ENCODE results near the gene DAZAP1. TPM values are rescaled to one million over a fixed set of nuclear protein-coding genes. Genes with fewer than 3 reads are reported as not detected.

Gene DAZAP1
- total RNA-seq, 4 donors from 2014 or later = 41.5 to 75.4 (median 49.2) TPM

DNA sequence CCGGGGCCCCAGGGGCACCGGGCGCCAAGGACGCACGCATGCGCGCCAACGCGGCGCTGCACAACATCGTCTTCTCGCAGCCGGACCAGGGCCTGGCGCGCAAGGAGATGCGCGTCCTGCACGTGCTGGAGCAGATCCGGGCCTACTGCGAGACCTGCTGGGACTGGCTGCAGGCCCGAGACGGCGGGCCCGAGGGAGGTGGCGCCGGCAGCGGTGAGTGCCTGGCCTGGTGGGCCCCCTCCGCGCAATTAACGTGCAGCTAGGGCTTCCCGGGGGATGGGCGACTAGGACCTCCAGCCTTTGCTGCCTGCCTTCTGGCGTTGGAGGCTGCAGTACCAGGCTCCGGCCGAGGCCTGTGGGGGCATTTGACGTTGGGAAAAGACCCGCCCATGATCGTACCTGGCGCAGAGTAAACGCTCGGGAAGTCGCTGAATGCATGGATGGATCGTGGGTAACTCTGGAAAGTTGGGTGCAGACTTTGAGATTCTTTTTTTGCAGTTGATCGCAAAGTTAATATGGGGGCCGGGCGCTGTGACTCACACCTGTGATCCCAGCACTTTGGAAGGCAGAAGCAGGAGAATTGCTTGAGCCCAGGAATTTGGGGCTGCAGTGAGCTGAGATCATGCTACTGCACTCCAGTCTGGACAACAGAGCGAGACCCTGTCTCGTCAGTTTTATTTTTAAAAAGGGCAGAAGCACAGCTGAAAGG lies 49.8 kb downstream of the DAZAP1 start:
- DNase-seq (ENCODE audit: low spot score in 2 of 2) = no peak
- no peak overlapping the region for H3K4me3 ChIP-seq
- peaks cover 58% of the 10 kb centered on the region for H3K27me3 ChIP-seq
- peaks cover 46% of the 10 kb centered on the region for H3K4me1 ChIP-seq
- peaks cover 15% of the 10 kb centered on the region for H3K36me3 ChIP-seq
- no peaks in the 10 kb centered on the region for H3K9me3 ChIP-seq
- TF ChIP-seq, protein P1, sequence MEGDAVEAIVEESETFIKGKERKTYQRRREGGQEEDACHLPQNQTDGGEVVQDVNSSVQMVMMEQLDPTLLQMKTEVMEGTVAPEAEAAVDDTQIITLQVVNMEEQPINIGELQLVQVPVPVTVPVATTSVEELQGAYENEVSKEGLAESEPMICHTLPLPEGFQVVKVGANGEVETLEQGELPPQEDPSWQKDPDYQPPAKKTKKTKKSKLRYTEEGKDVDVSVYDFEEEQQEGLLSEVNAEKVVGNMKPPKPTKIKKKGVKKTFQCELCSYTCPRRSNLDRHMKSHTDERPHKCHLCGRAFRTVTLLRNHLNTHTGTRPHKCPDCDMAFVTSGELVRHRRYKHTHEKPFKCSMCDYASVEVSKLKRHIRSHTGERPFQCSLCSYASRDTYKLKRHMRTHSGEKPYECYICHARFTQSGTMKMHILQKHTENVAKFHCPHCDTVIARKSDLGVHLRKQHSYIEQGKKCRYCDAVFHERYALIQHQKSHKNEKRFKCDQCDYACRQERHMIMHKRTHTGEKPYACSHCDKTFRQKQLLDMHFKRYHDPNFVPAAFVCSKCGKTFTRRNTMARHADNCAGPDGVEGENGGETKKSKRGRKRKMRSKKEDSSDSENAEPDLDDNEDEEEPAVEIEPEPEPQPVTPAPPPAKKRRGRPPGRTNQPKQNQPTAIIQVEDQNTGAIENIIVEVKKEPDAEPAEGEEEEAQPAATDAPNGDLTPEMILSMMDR (IDR thresholded peaks at IDR 0.05) = no peak
- no peak for TF ChIP-seq POLR2AphosphoS5 (IDR thresholded peaks at IDR 0.05)
- TF ChIP-seq POLR2A (IDR thresholded peaks at IDR 0.05) = no peak
- TF ChIP-seq EP300 (IDR thresholded peaks at IDR 0.05) = no peak
- WGBS = 37% methylated on average over 16 of the region's 48 CpGs
- no peak overlapping the region for H3K27ac ChIP-seq

DNA sequence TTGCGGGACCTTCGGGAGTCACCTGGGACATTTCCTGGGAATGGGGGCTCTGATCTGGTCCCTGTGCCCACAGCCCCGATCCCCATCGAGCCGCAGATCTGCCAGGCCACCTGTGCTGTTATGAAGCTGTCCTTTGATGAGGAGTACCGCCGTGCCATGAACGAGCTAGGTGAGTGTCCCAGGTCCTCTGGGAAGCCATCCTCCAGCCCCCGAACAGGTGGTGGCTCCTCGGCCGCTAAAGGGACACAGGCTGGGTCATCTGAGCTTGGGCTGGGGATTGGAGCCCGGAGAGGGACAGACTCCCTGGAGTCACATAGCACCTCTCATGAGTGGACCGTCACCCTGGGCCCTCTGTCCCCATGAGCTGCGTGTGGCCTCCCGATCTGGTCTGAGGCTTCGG lies 50.5 kb downstream of the DAZAP1 start:
- TF ChIP-seq POLR2AphosphoS5 (IDR thresholded peaks at IDR 0.05) (no peak), POLR2A (IDR thresholded peaks at IDR 0.05) (no peak), EP300 (IDR thresholded peaks at IDR 0.05) (no peak)
- TF ChIP-seq, protein P1 (IDR thresholded peaks at IDR 0.05) = no peak
- no peak for DNase-seq (ENCODE audit: low spot score in 2 of 2)
- H3K4me1 ChIP-seq = peaks cover 42% of the 10 kb centered on the region
- H3K27me3 ChIP-seq = peaks cover 50% of the 10 kb centered on the region
- H3K36me3 ChIP-seq = peaks cover 15% of the 10 kb centered on the region
- no peak overlapping the region for H3K27ac ChIP-seq
- 84% methylated on average over 9 of the region's 16 CpGs for WGBS
- H3K4me3 ChIP-seq = no peak overlapping the region
- no peaks in the 10 kb centered on the region for H3K9me3 ChIP-seq

DNA sequence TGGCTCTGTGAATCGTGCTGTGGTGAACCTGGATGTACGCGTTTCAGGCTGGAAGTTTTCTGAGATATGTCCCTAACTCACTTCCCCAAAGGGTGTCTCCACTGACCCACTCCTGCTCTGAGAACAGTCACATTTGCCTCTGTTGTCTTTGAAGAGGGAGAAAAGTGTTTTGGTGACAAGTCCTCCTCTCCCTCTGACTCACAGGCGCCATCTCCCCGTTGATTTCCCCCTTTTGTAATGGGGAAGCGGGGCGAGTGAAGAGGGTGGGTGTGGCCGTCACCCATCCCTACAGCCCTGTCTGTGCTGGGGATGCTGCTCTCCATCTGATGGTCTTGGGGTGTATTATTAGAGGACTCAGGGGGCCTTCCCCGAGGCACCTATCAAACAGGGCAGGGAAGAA lies 52.1 kb downstream of the DAZAP1 start:
- Histone ChIP-seq H3K27me3 (peaks cover 40% of the 10 kb centered on the region), H3K4me1 (peaks cover 27% of the 10 kb centered on the region), H3K4me3 (no peak overlapping the region), H3K27ac (no peak overlapping the region), H3K36me3 (peaks cover 15% of the 10 kb centered on the region), H3K9me3 (no peaks in the 10 kb centered on the region)
- TF ChIP-seq, protein P1 (IDR thresholded peaks at IDR 0.05) = no peak
- no peak for TF ChIP-seq EP300 (IDR thresholded peaks at IDR 0.05)
- no peak for TF ChIP-seq POLR2AphosphoS5 (IDR thresholded peaks at IDR 0.05)
- no peak for TF ChIP-seq POLR2A (IDR thresholded peaks at IDR 0.05)
- WGBS = 83% methylated on average over 8 of the region's 9 CpGs
- DNase-seq (ENCODE audit: low spot score in 2 of 2) = no peak

DNA sequence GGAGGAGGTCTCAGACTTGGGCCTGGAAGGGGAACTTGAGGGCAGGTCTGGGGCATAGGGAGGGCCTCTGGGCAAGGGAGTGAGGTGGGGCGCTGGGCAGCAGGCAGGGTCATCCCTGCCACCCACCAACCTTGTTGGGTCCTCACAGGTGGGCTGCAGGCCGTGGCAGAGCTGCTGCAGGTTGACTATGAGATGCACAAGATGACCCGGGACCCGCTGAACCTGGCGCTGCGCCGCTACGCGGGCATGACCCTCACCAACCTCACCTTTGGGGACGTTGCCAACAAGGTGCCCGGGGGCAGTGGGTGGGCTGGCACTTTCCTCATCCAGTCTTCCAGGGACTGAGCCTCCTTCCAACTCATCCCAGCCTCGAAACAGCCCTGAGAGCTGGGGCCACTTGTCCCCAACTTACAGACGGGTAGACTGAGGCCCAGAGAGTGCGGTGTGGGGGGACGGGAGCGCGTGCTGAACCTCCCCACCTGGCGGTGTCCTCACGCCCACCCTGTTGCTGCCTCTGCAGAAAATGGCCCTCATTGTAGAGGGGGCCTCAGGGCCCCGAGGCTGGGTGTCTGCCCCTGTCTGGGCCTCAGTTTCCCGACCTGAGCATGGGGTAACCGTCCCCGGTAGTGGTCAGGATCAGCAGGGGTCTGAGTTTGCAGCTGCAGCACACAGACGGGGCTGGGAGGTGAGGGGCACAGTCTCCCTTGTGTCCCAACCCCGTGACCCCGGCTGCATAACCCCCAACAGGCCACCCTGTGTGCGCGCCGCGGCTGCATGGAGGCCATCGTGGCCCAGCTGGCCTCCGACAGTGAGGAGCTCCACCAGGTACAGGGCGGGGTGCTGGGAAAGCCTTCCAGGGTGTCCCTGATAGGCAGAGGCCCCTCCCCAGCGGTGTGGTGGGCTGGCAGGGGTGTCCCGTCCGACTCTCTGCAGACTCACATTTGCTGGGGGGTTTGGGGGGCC lies 52.9 kb downstream of the DAZAP1 start:
- H3K36me3 ChIP-seq = peaks cover 15% of the 10 kb centered on the region
- WGBS = 93% methylated on average over 11 of the region's 36 CpGs
- H3K27me3 ChIP-seq = peaks cover 43% of the 10 kb centered on the region

More for the DNA sequence above, 52.9 kb downstream of the DAZAP1 start:
- peaks cover 23% of the 10 kb centered on the region for H3K4me1 ChIP-seq
- TF ChIP-seq, protein P1 (IDR thresholded peaks at IDR 0.05) = no peak
- TF ChIP-seq POLR2A (IDR thresholded peaks at IDR 0.05) (no peak), POLR2AphosphoS5 (IDR thresholded peaks at IDR 0.05) (no peak), EP300 (IDR thresholded peaks at IDR 0.05) (no peak)
- no peak overlapping the region for H3K4me3 ChIP-seq
- H3K27ac ChIP-seq = no peak overlapping the region
- no peaks in the 10 kb centered on the region for H3K9me3 ChIP-seq
- no peak for DNase-seq (ENCODE audit: low spot score in 2 of 2)

All from suprapubic skin (tissue), 4 donors.